Measurements from ENCODE around the gene ACTN4.

Gene ACTN4

DNA sequence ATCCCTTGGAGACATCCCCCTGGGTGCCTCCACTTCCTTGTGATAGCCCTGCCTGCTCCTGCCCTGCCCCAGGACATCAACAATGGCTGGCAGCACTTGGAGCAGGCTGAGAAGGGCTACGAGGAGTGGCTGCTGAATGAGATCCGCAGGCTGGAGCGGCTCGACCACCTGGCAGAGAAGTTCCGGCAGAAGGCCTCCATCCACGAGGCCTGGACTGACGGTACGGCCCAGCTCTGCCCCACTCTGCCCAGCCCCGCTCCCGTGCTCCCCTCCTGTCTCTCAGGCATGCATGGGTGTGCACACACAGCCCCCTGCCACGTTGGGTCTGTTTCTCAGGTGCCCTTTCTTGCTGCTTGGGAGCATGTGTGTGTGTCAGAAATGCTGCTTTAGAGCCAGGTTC, 70.4 kb downstream of the ACTN4 start:
- no peak for DNase-seq (ENCODE audit: low spot score)
- TF ChIP-seq, protein P1, sequence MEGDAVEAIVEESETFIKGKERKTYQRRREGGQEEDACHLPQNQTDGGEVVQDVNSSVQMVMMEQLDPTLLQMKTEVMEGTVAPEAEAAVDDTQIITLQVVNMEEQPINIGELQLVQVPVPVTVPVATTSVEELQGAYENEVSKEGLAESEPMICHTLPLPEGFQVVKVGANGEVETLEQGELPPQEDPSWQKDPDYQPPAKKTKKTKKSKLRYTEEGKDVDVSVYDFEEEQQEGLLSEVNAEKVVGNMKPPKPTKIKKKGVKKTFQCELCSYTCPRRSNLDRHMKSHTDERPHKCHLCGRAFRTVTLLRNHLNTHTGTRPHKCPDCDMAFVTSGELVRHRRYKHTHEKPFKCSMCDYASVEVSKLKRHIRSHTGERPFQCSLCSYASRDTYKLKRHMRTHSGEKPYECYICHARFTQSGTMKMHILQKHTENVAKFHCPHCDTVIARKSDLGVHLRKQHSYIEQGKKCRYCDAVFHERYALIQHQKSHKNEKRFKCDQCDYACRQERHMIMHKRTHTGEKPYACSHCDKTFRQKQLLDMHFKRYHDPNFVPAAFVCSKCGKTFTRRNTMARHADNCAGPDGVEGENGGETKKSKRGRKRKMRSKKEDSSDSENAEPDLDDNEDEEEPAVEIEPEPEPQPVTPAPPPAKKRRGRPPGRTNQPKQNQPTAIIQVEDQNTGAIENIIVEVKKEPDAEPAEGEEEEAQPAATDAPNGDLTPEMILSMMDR (IDR thresholded peaks at IDR 0.05), result no peak
- H3K27ac ChIP-seq, result peak overlapping the region; percentile 83 to 95
- no peak overlapping the region for H3K4me3 ChIP-seq

DNA sequence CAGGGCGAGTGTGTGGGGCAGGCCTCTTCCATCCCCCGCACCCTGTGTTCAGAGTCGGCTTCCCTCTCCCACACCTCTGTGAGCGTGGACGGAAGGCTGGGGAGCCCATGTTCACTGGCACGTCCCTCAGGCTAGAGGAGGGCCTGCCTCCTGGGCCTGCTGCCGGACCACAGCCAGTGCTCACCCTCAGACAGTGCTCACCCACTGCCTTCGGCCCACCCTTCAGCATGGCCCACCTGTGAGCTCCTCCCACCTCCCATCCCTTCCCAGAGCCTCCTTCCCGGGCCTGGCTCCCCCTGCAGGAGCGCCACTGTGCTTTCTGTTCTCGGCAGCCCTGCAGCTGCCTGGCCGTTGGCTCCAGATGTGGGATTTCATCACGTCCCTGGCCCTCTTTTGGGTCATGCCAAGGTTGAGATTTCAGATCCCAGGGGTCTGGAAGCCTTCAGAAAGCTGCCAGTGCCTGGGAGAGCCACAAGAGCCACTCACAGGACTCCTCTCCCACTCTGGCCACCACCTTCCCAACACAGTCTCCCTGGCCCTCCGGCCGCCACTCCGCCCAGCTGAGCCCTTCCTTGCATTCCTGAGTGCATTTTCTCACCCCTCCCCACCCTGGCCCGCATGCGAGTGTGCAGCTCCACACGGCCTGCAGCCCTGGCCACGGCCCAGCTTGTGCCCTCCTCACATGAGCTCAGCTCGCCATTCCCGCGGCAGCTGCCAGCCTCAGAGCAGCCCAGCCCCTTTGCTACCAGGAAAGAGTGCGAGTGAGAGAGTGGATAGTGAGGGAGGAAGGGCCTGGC, 71.5 kb downstream of the ACTN4 start:
- peak overlapping the region; percentile 83 to 95 for H3K27ac ChIP-seq
- TF ChIP-seq, protein P1 (IDR thresholded peaks at IDR 0.05), result peak; percentile 25
- peak overlapping the region; percentile 38 for H3K4me3 ChIP-seq
- DNase-seq (ENCODE audit: low spot score), result peak; percentile 94

DNA sequence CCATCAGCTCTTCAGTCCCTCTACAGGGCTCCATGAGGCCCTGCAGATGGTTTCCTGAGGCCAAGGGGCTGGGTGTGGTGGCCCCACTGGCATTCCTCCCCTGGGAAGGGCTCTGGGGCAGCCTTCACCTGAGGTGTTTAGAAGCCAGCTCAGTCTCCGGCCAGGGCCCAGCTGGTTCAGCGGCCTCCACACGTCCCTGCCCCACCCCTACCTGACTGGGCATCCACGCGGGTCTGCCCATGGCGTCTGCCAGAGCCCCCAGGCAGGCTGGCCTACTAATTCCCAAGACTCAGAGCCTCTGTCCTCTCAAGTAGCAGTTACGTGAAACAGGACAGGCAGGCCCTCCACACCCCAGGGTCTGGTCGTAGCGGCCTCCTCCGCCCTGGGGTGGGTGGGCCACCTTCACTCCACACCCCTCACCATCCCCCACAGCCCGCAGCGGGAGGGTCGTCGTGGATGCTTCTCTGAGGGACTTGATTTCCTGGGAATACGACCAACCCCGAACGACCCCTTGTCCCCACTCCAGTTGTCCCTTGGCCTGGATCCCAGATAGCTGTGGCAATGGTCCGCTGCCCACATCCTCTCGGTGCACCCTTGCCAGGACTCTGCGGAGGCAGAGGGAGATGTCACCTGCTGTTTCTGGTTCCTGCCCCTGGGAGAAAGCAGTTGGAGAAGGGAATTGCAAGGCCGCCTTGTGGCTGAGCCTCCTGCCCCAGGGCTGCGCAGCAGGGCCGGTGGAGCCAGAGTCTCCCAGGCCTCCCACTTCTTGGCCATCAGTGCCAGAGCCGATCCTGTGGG, 72.5 kb downstream of the ACTN4 start:
- Histone ChIP-seq H3K27ac (peak overlapping the region; percentile 83 to 95), H3K4me3 (peak overlapping the region; percentile 38)
- no peak for DNase-seq (ENCODE audit: low spot score)

DNA sequence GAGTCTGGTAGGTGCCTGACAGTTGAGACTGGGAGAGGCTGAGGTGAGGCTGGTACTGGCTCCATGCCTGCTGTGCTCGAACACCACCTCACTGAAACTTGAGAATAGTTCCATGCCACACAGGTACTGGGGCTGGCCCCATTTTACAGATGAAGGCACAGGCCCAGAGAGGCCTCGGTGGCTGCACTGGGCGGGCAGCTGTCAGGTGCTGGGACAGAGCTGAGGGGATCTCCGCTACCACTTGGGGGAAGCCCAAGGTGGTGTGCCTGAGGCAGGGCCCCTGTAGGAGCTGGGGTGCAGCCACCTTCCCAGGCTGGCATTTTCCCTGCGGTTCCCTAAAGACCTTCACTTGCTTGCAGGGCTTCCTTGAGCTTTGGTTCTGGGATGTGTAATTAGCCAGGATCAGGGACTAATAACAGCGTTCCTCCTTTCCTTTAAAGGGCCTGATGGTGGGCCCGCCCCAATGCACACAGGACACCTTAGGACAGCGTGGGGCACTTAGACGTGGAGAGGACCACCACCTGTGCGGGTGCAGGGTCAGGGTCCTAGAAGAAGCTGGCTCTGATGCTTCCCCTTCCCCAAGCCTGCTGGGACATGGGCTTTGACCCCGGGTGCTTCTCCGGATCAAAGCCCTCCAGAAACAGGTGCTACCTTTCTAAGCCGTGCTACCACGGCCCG, 73.2 kb downstream of the ACTN4 start:
- peak overlapping the region; percentile 83 to 95 for H3K27ac ChIP-seq
- DNase-seq (ENCODE audit: low spot score), result no peak
- no peak overlapping the region for H3K4me3 ChIP-seq
- TF ChIP-seq, protein P1 (IDR thresholded peaks at IDR 0.05), result no peak

More for the DNA sequence above, 72.5 kb downstream of the ACTN4 start:
- TF ChIP-seq, protein P1 (IDR thresholded peaks at IDR 0.05), result no peak

DNA sequence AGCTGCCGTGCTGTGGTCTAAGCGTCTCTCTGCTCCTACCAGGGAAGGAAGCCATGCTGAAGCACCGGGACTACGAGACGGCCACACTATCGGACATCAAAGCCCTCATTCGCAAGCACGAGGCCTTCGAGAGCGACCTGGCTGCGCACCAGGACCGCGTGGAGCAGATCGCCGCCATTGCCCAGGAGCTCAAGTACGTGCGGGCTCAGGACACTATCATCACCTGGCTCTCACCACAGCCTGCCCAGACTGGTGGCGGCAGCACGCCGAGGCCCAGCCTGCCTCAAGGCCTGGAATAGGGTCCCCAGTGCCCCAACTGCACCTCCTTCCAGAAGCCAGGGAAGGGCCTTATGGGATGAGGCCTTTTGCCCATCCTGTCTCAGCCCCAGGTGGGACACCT, 74.0 kb downstream of the ACTN4 start:
- peak overlapping the region; percentile 83 to 95 for H3K27ac ChIP-seq
- no peak for DNase-seq (ENCODE audit: low spot score)
- TF ChIP-seq, protein P1 (IDR thresholded peaks at IDR 0.05), result no peak
- no peak overlapping the region for H3K4me3 ChIP-seq

DNA sequence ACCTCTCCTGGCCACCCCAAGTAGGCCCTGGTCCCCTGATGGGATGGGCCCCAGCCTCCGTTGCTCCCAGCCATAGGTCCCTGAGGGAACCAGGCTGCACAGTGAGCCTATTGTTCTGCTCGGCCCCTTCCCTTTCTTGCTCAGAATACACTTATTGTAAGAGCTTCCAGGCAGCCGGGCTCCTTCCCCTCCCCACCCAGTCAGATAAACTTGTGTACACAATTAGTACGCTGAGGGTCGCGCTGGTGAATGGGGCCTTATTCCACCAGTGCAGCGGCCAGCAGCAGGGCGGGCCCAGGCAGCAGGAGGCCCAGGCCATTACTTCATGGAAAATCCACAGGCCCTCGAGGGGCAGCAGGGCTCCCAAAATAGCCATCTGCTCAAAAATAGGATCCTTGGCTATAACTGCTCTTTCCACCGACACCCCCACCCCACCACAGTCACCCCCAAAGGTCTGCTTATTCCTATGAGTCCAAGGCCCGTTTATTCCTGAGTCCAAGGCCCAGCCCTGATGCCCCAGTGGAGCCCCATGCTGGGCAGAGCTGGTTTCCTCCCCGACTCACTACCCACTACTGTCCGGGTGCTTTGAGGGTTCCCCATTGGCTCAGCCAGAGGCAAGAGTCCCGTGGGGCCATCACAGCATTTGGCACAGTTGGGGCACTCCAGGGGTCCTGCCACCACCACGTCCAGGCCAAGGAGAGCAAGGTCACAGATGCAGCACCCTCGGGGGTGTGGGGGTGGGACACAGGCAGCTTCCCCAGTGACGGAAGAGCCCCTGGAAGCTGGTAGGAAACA, 74.7 kb downstream of the ACTN4 start:
- peak overlapping the region; percentile 83 to 95 for H3K27ac ChIP-seq
- DNase-seq (ENCODE audit: low spot score), result no peak

More for the DNA sequence above, 74.7 kb downstream of the ACTN4 start:
- H3K4me3 ChIP-seq, result no peak overlapping the region
- TF ChIP-seq, protein P1 (IDR thresholded peaks at IDR 0.05), result no peak
